HG03460 (cell line): ENCODE results near the gene ARL6.

ENCODE experiments used
- ATAC-seq: cut with Tn5 transposase; IDR thresholded peaks from one replicate; pipeline ENCODE4 v1.9.1; 2021; ENCODE audit not compliant: unreplicated experiment

Gene ARL6, protein sequence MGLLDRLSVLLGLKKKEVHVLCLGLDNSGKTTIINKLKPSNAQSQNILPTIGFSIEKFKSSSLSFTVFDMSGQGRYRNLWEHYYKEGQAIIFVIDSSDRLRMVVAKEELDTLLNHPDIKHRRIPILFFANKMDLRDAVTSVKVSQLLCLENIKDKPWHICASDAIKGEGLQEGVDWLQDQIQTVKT

DNA sequence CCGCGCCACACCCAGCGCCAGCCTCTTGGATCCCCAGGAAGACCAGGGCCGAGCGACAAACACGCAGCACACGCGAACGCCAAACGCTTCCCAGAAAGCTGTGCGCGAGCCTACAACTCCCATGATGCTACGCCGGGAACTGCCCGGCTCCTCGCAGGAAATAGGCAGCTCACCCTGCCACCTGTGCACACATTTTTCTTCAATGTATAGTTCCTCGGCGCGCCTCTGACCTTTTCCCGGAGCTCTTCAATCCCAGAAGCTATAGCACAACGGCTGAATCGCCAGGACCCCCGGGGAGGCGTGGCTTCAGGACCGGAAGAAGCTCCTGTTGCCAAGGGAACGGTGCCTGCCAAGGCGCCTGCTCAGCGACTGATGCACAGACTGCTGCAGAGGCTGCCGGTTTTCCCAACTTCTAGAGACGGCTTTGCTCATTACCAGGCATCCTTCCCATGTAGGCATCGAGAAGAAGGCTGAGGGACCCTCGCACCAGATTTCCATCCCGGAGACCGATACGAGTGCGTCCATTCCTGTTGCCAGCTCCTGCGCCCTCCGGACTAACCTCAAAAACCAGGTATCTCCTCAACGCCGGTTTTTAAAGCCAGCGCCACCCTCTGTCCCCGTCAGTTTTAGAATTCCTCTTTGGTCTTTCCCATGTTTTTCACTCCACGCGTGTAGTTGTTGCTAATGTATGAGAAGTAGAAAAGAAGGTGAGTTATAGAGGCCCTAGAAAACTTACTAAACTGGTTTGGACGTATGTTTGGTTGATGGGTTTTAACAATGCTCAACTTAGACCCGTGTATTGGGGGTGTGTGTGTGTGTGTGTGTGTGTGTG is at the start of gene ARL6:
Gene ARL6 (plus strand): TSS at position 352 of the 832 bp plus-strand sequence. CDS start 3,350 bp downstream, outside the sequence.
- peak; percentile 95 for ATAC-seq

DNA sequence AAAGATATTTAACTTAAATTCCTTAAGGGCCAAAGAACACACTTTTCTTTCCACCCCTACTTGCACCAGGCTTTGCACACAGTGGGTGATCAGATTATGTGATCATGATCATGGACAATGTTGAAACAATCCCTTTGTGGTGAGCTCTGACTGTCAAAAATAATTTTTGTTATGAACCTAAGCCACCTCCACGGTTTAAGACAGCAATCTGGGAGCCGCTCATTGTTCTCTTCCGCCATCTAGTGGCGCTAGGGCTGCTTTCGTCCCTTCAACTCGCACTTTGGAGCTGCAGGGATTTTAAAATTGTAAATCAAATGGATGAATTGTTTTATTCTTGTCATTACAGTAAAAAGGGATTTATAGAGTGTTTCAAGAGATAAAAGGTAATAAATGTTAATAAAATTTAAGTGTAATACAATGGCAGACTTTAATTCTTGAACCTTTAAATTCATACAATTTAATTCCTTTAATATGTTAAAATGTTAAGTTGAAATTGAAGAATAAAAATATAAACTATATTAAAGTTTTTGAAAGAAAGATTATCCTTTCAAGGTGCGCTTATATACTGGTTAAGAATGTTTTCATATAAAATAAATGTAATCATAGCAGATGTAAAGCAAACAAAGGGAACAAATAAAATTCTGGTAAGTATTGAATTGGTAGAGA is 45.3 kb upstream of the ARL6 start:
- peak; percentile 91 for ATAC-seq

DNA sequence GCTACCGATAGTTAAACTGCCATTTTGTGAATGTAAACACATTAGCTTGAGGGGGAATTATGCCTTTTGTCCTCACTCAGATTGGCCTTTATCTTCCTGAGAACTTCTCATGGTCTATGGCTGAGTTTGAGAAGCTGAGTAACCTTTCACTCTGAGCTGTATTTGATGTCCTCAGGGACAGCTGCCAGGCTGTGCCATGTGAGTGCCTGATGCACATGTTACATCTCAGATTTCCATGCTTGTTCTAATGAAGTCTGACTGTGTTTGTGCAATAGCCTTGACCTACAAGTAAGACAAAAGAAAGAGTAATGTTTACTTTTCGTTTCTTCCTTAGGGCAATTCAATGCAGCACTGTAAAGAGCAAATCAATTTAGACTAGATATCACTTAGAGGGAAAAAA is 44.1 kb upstream of the ARL6 start:
- ATAC-seq = no peak

DNA sequence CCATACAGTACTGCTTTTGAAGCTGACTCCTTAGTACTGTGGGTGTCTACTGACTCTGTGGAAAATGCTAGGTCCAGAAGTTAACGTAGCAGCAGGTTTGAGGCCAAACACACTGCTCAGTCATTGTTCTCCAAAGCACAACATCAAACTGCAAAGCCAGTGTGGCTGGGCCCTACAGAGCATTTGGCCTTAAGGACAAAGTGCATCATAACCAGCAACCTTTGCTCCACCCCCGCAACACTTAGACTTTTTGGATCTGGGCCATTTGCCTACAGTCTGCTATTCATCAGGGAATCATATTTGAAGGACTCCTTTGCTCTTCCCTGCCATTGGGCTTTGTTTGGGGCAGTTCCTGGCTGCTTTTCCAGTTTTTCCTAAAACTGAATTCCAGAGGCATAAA is 43.1 kb upstream of the ARL6 start:
- ATAC-seq = no peak

DNA sequence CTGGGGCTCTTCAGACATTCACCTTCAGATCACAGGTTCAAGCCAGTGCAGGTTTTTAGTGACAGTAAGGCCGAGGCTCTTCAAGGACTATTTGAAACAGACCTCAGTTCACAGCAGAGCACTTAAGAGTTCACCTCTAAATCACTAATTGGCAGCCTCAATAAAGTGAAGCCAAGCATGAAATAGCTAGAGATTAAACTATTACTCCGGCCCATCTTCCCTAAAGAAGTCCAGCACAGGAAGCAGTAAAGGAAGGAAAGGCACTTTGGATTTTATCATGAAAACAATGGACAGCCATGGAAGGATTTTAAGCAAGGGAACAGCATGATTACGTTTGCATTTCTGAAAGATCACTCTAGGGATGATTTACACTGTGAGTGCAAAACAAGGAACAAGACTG is 27.6 kb upstream of the ARL6 start:
- ATAC-seq = no peak

DNA sequence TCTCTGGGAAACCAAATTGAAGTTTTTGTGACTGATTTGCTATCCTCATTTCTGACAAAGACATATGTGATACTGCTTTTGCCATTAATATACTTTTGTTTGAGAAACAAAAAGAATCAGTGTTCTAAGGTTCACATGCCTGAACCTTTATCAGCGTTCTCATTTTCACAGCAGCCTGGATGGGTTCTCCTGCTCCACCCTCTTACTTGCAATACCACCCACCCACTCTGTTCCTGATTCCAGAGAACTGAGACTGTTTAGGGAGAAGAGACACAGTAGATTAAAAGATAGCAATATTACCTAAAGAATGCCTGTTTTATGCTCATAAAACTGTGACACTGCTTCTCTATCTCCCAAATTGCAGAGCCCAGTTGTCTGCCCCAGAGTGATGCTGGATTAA is 25.8 kb upstream of the ARL6 start:
- ATAC-seq = no peak

DNA sequence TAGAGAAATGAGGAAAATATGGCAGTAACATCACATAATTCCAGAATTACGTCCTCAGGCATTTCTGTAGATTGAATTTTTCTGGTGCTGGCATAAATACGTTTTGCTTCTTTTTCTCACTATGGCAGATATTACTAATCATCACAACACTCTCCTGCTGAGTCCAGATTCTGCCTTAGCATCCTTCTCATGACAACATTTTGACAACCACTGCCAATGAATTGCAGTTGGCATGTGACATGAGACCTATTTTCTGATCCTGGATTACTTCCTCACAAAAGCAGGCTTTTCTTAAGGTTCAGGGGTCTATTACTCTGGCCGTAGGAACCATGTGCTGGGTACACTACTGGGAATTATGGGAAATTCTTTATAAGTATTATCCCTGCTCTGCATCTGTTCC is 22.5 kb upstream of the ARL6 start:
- ATAC-seq = no peak

DNA sequence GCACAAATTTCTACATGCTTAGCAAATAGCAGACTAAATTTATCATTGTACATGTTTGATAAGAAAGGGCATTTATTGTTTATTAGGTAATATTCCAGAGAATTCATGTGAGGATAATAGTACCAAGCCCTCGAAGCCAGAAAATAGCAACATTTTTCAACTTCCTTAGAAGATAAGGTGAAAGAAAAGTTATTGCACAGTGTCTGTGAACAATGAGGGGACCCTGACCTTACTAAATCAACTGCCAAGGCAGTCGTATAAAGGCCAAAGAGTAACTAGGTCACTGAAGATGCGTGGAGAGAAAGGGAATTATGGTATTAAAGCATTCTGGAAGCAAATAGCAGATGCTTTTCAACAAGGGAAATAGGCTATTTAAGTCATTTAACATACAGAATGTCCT is 20.3 kb upstream of the ARL6 start:
- ATAC-seq = no peak

DNA sequence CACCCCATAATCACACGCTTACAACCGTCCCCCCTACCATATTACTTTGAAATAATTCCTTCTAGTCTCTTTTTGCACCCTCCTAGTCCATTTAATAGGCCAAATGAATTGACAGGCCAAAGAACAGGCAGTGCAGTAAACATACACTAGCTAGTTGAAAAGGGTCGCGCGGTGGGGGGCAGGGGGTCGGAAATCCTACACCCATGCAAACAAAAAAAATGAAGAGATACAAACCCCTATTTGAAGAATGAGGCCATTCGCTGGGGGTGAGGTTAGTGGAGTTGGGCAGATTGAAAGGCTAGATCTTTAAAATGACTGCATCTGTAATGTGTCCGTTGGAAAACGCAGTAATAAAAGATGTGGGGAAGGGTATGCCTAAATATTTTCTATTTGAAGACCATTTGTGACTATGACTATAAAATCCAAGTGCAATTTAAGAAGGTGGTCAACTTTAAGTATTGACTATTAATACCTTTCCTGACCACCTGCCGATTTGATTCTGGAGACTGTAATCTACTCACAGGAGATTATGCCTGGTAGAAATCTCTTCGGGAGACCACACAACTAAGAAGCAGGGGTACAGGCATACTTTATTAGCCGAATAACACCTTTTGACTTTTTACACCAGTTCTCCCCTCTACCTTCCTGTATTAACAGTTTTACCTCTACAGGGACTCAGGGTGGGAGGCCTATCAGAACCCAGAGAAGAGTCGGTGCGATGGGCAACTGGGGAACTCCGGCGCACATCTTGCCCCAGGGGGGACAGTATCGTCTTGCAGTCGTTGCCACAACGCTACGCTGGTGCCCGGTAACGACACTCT is 762 bp upstream of the ARL6 start:
- ATAC-seq = no peak

DNA sequence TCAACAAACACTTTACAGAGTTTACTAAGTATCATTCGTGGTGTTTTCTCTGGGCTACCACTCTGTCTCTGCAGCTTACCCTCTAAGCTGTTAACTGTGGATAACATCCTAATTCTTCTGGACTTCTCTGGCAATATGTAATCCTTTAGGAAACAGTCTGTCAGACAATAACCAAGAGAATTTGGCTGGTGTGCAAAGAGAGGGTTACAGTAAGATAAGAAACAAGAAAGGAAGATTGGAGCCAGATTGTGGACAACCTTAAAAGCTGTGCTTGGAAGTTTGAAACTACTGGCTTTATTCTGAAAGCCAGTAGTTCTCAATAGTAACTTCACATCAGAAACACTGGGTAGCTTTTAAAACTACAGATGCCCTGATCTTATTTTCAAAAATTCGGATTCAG is 778 bp downstream of the ARL6 start:
- ATAC-seq = no peak

DNA sequence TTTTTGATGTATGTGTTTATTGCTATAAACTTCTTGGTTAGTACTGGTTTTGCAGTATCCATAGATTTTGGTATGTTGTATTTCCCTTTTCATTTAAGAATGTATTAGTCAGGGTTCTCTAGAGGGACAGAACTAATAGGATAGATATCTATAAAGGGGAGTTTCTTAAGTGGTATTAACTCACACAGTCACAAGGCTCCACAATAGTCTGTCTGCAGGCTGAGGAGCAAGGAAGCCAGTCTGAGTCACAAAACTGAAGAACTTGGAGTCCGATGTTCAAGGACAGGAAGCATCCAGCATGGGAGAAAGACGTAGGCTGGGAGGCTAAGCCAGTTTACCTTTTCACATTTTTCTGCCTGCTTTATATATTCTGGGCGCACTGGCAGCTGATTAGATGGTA is 8.4 kb downstream of the ARL6 start:
- ATAC-seq = no peak

DNA sequence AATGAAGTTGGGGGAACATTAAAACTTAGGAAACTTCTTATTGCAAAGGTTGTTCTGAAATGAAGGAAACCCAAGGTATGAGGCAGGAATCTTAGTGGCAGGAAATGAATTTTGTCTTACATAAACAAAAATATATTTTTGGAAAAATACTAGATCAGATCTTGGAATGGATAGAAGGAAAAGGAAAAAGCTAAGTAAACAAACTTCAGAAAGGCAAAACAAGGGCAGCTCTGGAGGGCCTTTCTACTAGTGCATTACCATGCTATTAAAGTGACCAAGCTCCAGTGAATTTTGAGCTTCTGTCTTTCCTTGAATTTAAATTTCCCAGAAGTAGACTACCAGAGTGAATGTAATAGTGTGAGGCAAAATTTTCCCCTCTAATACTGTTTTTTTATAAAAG is 13.6 kb downstream of the ARL6 start:
- no peak for ATAC-seq

DNA sequence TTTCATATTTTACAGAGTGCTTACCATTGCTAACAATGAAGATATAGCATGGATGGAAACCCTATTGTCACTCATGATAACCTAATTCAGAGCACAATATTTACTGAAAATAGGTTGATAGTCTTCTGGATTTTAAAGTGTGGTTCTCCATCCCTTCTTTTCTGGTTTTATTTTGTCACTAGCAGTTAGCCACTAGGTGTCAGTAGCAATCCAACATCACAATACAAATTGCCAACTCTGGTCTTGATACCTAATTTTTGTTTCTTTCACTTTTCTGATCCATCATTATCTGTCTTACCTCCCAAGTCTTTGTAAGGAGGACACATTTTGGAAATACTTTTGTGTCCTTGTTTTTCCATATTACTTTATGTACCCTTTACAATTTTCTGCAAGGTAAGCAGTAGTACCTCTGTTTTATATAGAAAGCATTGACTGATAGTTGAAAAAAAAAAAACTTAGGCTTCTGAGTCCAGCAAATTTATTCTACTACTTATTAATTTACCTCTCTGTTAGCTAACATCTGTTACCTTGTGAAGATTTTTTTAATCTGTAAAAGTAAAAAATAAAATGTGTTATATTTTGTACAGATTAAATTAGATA is 29.0 kb downstream of the ARL6 start:
- no peak for ATAC-seq

DNA sequence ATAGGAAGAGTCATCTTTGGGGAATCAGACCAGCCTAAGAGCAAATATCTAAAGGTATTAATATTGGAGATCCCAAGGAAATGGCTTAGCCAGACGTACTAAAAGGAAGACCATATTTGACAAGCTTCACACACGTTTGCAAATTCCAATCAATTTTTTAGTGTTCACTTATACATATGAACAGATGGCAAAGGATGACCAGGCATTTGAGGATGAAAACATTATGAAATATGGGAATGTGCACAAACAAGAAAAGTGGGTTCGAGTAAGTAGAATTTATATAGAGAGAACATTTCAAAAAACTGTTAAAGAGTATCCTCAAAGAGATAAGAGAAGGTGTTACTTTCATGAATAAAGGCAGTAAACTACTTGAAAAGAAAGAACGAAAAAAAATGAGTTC is 31.4 kb downstream of the ARL6 start:
- ATAC-seq = no peak

DNA sequence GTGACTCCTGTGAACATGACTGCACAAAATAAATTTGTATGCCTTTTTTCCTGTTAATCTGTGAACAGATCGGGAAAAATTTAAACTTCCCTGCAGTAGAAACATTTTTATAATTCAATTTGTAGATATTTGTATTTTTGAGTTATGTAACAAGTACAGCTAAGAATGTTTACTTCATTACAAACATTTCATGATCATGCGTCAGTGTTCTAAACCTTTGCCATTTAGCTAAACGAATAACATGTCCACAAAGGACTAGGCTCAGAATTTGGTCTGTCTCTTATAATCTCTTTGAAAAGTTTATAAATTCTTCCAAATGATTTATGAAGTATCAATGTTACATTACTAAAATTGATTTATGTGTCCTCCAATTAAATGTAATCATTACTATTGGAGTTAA is 39.9 kb downstream of the ARL6 start:
- ATAC-seq = no peak

DNA sequence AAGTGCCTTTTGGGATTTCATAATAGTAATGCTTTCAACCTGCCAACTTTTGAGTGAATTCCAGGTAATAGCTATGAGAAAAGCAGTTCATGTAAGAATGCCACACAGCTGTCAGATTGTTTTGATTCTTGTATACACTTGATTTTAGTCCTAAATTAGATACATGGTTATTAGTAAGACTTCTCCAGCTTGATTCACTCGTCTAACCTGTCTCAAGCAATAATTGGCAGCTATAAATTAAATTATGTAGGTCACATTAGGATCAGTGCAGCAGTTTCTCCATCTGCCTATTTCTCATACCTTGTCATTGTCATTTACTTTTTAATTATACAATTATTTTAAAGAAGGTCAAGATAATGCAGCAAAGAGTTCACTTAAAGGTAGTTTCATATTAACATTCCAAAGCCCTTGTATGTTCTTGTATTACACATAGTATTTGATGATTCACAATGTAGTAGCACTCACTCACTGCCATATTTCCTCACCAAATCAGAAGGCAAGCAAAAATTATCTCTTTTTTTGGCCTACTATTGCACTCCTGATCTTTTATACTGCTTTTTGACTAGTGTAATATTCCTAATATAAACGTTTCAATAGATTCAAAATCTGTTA is 46.3 kb downstream of the ARL6 start:
- no peak for ATAC-seq

DNA sequence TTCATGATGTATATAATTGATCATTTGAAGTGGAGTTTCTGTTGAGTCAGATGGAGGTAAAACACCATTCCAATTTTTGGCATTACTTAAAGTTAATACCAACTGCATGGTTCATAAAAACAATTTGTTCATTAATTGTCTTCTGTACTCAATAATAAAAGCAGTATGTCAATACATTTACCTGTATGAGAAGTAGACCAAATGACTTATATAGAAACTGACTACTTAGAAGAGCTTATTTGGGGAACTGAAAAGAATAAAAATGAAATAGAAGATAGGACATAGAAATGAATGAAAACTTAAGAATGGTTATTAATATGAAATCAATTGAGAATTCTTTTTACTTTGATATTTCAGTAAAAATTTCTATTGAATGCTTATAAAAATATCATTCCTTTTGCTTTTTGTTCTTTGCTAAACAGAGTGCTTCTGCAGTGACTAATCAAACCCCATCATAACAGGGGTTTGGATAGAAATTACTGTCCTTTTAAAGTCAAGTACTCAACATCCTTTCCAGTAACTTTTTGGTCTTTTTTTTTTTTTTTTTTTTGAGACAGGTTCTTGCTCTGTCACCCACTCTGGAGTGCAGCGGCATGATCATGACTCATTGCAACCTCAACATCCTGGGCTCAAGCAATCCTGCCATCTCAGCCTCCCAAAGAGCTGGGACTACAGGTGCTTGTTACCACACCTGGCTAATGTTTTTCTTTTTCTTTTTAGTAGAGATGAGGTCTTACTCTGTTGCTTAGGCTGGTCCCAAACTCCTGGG is 50.8 kb downstream of the ARL6 start:
- ATAC-seq = no peak

DNA sequence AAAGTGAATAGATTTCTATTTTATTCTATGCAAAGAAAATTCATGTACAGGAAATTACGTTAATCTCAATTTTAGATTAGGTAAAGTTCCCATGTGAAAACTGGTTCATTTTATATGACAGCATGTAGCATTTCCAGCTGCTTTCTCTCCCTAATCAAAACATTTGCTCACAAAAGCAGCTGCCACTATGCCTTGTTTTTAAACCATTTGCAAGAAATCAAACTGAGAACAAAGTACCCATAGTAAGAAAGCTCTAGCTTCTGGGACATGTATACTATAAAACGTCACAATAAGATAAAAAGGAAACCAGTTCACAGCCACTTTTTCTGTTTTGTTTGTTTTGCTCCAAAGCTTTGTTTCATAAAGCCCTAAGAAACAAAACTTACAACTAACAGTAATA is 52.3 kb downstream of the ARL6 start:
- no peak for ATAC-seq

DNA sequence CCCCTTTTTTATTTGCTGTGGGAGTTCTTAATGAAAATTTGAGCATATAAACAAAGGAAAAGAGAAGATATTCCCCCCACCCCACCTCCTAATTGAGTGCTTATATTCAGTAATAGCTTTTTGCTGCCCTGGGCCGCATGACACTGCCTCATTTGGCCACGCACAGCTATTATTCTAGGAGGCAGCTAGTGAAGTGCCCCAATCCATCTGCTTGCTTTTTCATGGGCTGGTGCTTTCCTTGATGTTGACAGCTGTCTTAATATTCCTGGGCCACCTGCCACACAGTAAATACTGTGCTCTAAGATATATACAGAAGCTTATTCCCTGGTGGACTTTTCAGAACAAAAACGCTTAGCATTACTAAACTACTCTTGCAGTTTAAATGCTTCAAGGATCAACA is 53.4 kb downstream of the ARL6 start:
- ATAC-seq = no peak

DNA sequence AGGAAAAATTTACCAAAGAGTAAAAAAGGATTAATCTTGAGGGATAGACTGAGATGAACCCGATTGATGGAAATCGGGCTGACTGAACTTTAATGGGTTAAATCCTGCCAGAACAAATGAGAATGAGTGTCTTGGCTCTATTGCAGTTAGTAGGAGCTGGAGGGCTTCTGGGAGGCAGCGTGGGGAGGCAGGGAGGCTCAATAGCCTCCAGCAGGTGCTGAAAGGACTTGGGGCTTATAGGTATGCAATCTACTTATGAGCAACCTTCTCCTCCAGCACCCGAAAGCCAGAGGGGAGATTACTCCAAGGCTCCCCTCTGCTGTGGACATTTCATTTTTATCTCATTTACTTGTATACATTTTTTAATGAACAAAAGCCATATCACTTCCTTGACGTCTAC is 56.2 kb downstream of the ARL6 start:
- ATAC-seq = no peak
